ENCODE measurements around the gene HOXA4.

DNA sequence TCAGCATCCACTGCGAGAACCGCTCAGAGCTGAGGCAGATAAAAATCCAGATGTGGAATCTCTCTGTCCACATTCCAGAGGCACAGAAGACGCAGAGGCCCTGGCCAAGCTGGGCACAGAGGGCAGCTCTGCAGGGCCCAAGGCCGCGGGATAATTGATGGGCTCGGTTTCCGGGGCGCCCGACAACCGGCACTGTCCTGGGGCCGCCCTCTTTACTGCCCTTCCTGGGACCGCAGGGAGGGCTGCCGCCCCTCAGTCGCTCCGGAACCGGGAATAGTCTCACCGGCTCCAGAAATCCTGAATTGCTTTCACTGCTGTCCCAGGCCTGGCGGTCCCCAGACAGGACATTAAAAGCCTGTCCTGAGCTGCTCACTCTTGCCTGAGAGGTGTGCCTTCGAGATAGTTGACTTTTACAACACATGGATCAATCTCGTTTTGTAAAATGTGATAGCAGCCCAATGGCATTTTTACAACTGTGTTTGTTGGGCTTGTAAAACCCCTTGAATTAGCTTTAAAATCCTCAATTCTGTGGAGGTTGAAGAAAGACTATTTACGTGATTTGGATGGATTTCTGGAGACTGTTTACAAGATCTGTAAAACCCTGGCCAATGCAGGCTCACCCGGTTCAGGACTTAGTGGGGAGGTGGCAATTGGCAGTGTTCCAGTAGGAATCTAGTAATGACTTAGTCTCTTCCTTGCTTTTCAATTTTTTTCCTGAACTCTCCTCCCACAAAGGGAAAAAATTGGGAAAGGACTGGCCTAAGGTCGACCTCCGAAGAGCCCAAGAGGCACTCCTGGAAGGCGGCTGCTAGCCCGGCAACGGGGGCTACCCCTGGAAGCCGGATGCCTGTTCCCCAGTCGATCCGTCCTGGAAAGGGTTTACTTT lies 18.4 kb upstream of the HOXA4 start:
- TF ChIP-seq, protein P1, sequence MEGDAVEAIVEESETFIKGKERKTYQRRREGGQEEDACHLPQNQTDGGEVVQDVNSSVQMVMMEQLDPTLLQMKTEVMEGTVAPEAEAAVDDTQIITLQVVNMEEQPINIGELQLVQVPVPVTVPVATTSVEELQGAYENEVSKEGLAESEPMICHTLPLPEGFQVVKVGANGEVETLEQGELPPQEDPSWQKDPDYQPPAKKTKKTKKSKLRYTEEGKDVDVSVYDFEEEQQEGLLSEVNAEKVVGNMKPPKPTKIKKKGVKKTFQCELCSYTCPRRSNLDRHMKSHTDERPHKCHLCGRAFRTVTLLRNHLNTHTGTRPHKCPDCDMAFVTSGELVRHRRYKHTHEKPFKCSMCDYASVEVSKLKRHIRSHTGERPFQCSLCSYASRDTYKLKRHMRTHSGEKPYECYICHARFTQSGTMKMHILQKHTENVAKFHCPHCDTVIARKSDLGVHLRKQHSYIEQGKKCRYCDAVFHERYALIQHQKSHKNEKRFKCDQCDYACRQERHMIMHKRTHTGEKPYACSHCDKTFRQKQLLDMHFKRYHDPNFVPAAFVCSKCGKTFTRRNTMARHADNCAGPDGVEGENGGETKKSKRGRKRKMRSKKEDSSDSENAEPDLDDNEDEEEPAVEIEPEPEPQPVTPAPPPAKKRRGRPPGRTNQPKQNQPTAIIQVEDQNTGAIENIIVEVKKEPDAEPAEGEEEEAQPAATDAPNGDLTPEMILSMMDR (IDR thresholded peaks at IDR 0.05) = no peak
- TF ChIP-seq EZH2 (IDR thresholded peaks at IDR 0.05) = peak; percentile 71

Measured in neural progenitor cell (in vitro differentiated cells).